ENCODE results near the gene GNB1L. TPM values are rescaled to one million over a fixed set of nuclear protein-coding genes. Genes with fewer than 3 reads are reported as not detected.

The GNB1L gene
- total RNA-seq, 1 donor from 2014 or later, result 9.9 TPM

DNA sequence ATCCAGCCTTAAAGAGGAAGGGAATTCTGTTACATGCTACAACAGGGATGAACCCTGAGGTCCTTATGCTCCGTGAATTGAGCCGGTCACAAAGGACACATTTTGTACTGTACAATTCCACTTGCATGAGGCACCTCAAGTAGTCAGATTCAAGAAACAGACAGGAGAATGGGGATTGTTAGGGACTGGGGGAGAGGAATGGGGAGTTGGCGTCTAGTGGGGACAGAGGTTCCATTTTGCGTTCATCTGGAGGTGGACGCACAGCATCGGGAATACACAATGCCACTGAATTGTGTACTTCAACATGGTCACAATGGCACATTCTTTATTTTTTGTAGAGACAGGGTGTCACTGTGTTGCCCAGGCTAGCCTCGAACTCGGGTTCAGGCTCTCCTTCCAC, 80.0 kb downstream of the GNB1L start:
- H3K4me3 Mint-ChIP-seq, result no peak overlapping the region
- no peak overlapping the region for H3K27ac Mint-ChIP-seq
- no peaks in the 10 kb centered on the region for H3K9me3 Mint-ChIP-seq
- no peaks in the 10 kb centered on the region for H3K4me1 Mint-ChIP-seq
- no peaks in the 10 kb centered on the region for H3K36me3 Mint-ChIP-seq
- H3K27me3 Mint-ChIP-seq (ENCODE audit: low read depth), result peaks cover 77% of the 10 kb centered on the region
- TF ChIP-seq, protein P1, sequence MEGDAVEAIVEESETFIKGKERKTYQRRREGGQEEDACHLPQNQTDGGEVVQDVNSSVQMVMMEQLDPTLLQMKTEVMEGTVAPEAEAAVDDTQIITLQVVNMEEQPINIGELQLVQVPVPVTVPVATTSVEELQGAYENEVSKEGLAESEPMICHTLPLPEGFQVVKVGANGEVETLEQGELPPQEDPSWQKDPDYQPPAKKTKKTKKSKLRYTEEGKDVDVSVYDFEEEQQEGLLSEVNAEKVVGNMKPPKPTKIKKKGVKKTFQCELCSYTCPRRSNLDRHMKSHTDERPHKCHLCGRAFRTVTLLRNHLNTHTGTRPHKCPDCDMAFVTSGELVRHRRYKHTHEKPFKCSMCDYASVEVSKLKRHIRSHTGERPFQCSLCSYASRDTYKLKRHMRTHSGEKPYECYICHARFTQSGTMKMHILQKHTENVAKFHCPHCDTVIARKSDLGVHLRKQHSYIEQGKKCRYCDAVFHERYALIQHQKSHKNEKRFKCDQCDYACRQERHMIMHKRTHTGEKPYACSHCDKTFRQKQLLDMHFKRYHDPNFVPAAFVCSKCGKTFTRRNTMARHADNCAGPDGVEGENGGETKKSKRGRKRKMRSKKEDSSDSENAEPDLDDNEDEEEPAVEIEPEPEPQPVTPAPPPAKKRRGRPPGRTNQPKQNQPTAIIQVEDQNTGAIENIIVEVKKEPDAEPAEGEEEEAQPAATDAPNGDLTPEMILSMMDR (IDR thresholded peaks at IDR 0.05; ENCODE audit: unreplicated experiment), result no peak
- no peak for DNase-seq (ENCODE audit: low spot score in 2 of 2, unreplicated experiment in 2 of 2)

GRCh38 chr22:19773470-19774040, 81.1 kb downstream of the GNB1L start:
- DNase-seq (ENCODE audit: low spot score in 2 of 2, unreplicated experiment in 2 of 2), result no peak
- Mint-ChIP-seq H3K4me1 (no peaks in the 10 kb centered on the region), H3K36me3 (no peaks in the 10 kb centered on the region), H3K27me3 (ENCODE audit: low read depth) (peaks cover 77% of the 10 kb centered on the region), H3K27ac (no peak overlapping the region), H3K4me3 (no peak overlapping the region), H3K9me3 (no peaks in the 10 kb centered on the region)
- TF ChIP-seq, protein P1 (IDR thresholded peaks at IDR 0.05; ENCODE audit: unreplicated experiment), result no peak

DNA sequence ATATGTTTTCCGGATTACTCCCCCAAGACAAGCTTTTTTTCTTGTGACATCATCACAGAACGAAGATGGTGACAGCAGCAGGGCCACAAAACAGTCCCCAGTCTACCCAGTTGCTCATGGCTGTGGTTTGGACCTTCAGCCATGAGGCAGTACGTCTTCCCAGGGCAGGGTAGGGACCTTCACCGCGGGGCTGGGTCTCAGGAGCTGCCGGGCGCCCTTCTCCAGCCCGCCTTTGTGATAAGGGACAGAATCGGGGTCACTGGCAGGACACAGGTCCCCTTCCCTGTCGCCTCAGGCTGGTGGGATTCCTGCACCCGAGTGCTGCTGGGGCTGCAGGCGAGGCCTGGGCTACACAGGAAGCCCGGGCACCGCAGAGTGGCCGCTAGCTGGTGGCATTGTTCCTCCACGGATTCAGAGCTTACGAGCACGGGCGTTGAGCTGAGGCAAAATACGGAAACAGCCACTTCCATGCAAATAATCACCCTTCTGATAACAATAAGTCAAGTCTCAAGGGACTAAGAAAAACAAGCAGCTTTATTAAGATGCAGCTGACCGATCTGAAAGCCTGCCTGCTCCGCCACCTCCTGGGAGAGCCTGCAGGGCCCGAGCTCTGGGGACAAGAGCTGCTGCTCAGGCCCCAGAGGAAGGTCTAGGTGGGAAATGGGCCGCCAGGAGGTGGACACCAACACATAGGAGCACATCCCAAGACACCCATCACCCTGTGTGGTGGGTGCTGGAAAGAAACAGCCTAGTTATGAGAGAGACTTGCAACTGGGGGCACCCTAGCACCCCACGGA, 81.8 kb downstream of the GNB1L start:
- H3K4me3 Mint-ChIP-seq, result no peak overlapping the region
- no peaks in the 10 kb centered on the region for H3K36me3 Mint-ChIP-seq
- TF ChIP-seq, protein P1 (IDR thresholded peaks at IDR 0.05; ENCODE audit: unreplicated experiment), result no peak
- no peaks in the 10 kb centered on the region for H3K4me1 Mint-ChIP-seq
- no peak overlapping the region for H3K27ac Mint-ChIP-seq
- DNase-seq (ENCODE audit: low spot score in 2 of 2, unreplicated experiment in 2 of 2), result no peak
- H3K9me3 Mint-ChIP-seq, result no peaks in the 10 kb centered on the region
- H3K27me3 Mint-ChIP-seq (ENCODE audit: low read depth), result peaks cover 79% of the 10 kb centered on the region

DNA sequence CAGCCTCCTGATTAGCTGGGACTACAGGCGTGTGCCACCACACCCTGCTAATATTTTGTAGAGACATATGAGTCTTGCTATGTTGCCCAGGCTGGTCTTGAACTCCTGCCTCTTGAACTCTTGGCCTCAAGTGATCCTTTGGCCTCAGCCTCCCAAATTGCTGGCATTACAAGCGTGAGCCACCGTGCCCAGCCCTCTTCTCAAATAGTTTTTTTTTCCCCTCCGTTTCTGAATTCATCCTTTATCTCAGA, 82.3 kb downstream of the GNB1L start:
- Mint-ChIP-seq H3K4me1 (peaks cover 3% of the 10 kb centered on the region), H3K36me3 (no peaks in the 10 kb centered on the region), H3K27ac (no peak overlapping the region), H3K27me3 (ENCODE audit: low read depth) (peaks cover 82% of the 10 kb centered on the region), H3K4me3 (no peak overlapping the region), H3K9me3 (no peaks in the 10 kb centered on the region)
- DNase-seq (ENCODE audit: low spot score in 2 of 2, unreplicated experiment in 2 of 2), result no peak
- TF ChIP-seq, protein P1 (IDR thresholded peaks at IDR 0.05; ENCODE audit: unreplicated experiment), result no peak

DNA sequence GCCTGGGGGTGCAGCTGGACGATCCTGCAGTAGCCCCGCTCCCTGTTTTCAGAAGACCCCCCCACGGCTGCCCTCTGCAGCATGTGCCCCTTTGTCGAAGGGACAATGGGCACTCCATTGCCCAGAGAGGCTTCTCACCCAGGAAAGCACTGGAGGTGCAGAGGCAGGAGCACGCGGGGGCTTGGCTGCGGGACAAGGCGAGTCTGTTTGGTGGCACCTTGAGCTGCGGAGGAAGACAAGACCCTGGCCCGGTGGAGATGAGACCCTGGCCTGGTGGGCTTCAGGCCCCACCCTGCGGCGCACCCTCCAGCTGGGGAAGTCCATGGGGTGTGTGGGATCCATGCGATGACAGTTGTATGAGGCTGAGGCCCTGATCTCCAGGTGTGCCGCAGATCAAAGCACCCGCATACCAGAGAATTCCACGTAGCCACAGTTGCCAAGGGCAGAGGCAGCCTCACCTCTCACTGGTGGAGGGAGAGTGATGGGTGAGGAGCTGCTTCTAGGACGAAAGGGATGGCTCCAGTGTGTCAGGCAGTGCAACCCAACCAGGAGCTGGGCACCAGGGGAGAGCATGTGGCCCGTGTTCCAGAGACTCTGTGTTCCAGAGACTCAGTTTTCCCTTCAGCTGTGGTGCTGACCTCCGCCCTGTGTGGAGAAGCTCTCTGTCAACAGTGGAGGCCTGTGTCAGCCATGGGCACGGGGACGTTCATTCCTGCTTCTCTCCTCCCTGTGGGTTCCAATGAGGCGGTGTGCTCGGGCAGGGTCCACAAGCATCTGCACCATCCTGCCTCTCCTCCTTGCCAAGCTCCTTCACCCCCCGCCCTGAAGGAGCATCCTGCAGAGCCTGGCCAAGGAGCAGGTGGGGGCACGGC, 84.1 kb downstream of the GNB1L start:
- Mint-ChIP-seq H3K36me3 (no peaks in the 10 kb centered on the region), H3K27ac (no peak overlapping the region), H3K9me3 (no peaks in the 10 kb centered on the region), H3K27me3 (ENCODE audit: low read depth) (peaks cover 81% of the 10 kb centered on the region), H3K4me1 (peaks cover 3% of the 10 kb centered on the region), H3K4me3 (no peak overlapping the region)
- DNase-seq (ENCODE audit: low spot score in 2 of 2, unreplicated experiment in 2 of 2), result no peak
- TF ChIP-seq, protein P1 (IDR thresholded peaks at IDR 0.05; ENCODE audit: unreplicated experiment), result no peak

Data from mesothelial cell of epicardium (in vitro differentiated cells).